Esophagus squamous epithelium (tissue), 5 donors: ENCODE results near the gene ITCH. TPM values are rescaled to one million over a fixed set of nuclear protein-coding genes. Genes with fewer than 3 reads are reported as not detected.

Experiments
- DNase-seq: peaks from one replicate; lab custom pipeline; 2025; lab: John Stamatoyannopoulos, UW
- H3K27ac ChIP-seq, 4 donors: fragments of 200-600 bp; sonication (generic); one replicate each; pipeline ENCODE4 v1.5.1; 2016 to 2019; ENCODE audit warnings: mild to moderate bottlenecking in 1 of 4
- H3K27me3 ChIP-seq, 4 donors: fragments of 200-600 bp; sonication (generic); 1 replicate in 3 of 4; 2 replicates in 1 of 4; pipeline versions ENCODE4 v1.5.1 to v1.6.0; 2017 to 2021; ENCODE audit warnings: antibody characterized with exemption in 1 of 4
- H3K36me3 ChIP-seq, 3 donors: fragments of 200-600 bp; sonication (generic); one replicate each; pipeline ENCODE4 v1.5.1; 2016 to 2019
- H3K4me1 ChIP-seq, 3 donors: fragments of 200-600 bp; sonication (generic); one replicate each; pipeline ENCODE4 v1.5.1; 2017 to 2019
- H3K4me3 ChIP-seq, 4 donors: fragments of 200-600 bp; sonication (generic); 1 replicate in 3 of 4; 2 replicates in 1 of 4; pipeline ENCODE4 v1.5.1; 2016 to 2019; ENCODE audit warnings: mild to moderate bottlenecking in 2 of 4, moderate library complexity in 1 of 4
- H3K9me3 ChIP-seq, 3 donors: fragments of 200-600 bp; sonication (generic); one replicate each; pipeline ENCODE4 v1.5.1; 2016 to 2019
- CTCF ChIP-seq, 6 experiments: fragments of 450-650 bp in 4 of 6; fragments of 200-600 bp in 2 of 6; sonication (generic) in 2 of 6; IDR thresholded peaks; one replicate each; pipeline ENCODE4 v1.5.1; 2016 to 2019; ENCODE audit warnings: antibody characterized with exemption in 6 of 6, mild to moderate bottlenecking in 4 of 6, moderate library complexity in 4 of 6
- POLR2A ChIP-seq, 4 donors: fragments of 450-650 bp; IDR thresholded peaks; one replicate each; pipeline ENCODE4 v1.6.1; 2017; ENCODE audit warnings: antibody characterized with exemption in 4 of 4, mild to moderate bottlenecking in 4 of 4, moderate library complexity in 3 of 4
- WGBS, 2 donors: methylation state at CpG; one replicate each; pipeline ENCODE4 v1.1.5; 2018; 5-methylcytosine and 5-hydroxymethylcytosine counted together
- intact Hi-C: fragments of 100-400 bp; cut with DNase I; formaldehyde crosslinking; loops from one replicate; pipeline ENCODE4 v1.15.0; 2022
- total RNA-seq, 4 donors: library from RNA; depleted of rRNA; stranded (reverse); fragments of >200 nt; gene quantifications; one replicate each; pipeline ENCODE4 v1.1.0, GENCODE V29; 2016
- donor health status: DM: yes; HTN: yes; CAD: no.

Gene ITCH
- total RNA-seq, 4 donors from 2014 or later: 45.9 to 67.9 (median 54.5) TPM

DNA sequence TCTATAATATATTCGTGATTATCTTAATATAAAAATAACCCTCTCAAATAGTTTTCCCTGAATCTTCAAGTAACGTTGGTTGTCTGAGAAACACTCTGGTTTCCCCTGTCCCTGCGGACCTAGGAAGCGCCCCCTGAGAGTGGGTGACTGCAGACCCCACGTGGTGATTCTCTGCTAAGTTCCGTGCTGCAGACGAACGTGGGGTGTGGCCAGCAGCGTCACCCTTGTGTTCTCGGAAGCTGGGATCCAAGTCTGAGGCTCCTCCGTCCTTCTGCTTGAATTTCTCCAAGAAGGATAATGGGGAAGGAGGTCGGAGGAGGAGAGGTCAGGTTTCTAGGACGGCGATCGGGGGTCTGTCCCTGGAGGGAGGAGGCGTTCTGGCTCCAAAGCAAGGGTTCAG, 178.8 kb downstream of the ITCH start:
- Histone ChIP-seq H3K4me3 (no peak overlapping the region), H3K36me3 (peaks cover 0 to 59% (median 24%) of the 10 kb centered on the region in 3 donors), H3K27ac (no peak overlapping the region), H3K4me1 (peaks cover 0 to 11% (median 7%) of the 10 kb centered on the region in 3 donors), H3K9me3 (no peaks in the 10 kb centered on the region), H3K27me3 (no peaks in the 10 kb centered on the region)
- TF ChIP-seq CTCF (IDR thresholded peaks at IDR 0.05) (no peak), POLR2A (IDR thresholded peaks at IDR 0.05) (no peak)
- DNase-seq: no peak
- intact Hi-C loops: no loop called here
- 71 to 74% methylated on average over 10 to 16 of the region's 16 CpGs for WGBS, 2 donors

- Histone ChIP-seq H3K4me1 (peaks cover 0 to 13% (median 7%) of the 10 kb centered on the region in 3 donors), H3K36me3 (peaks cover 0 to 53% (median 20%) of the 10 kb centered on the region in 3 donors), H3K4me3 (no peak overlapping the region), H3K27ac (no peak overlapping the region), H3K27me3 (no peaks in the 10 kb centered on the region), H3K9me3 (no peaks in the 10 kb centered on the region)
- 84 to 89% methylated on average over 3 to 5 of the region's 6 CpGs for WGBS, 2 donors
- intact Hi-C loops: no loop called here
- TF ChIP-seq POLR2A (IDR thresholded peaks at IDR 0.05) (no peak), CTCF (IDR thresholded peaks at IDR 0.05) (no peak)
- DNase-seq: no peak
Measured at GRCh38 chr20:34542439-34542838, 179.4 kb downstream of the ITCH start.

DNA sequence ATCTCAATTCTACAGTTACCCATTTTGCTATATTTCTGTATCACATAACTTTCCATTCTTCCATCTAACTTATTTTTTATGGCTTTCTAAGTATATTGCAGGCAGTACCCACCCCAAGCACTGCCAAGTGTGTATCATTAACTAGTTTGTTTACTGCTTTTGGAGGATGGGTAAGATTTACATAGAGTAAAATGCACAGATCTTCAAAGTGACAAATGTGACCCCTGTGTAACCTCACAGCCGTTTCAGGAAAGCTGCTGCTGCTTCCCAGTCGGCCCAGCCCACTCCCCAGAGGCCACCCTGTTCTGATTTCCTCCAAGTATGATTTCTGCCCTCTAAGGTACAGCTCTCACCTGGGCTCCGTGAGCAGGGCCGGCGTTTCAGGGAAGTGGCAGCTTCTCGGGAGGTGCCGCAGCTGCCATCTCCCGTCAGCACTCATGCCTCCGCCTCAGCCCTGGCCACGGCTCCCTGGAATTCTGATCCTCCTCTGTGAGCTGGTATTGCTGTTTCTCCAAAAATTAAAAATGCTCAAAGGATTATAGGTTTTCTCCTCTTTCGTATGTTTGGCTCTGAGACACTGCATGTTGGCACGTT, 180.5 kb downstream of the ITCH start:
- intact Hi-C loops: no loop called here
- H3K36me3 ChIP-seq: peaks cover 0 to 44% (median 20%) of the 10 kb centered on the region in 3 donors
- no peak for DNase-seq
- peaks cover 0 to 13% (median 7%) of the 10 kb centered on the region in 3 donors for H3K4me1 ChIP-seq
- H3K9me3 ChIP-seq: no peaks in the 10 kb centered on the region
- TF ChIP-seq POLR2A (IDR thresholded peaks at IDR 0.05): no peak
- TF ChIP-seq CTCF (IDR thresholded peaks at IDR 0.05): no peak
- WGBS, 2 donors: 72 to 74% methylated on average over 6 to 11 of the region's 12 CpGs
- H3K27ac ChIP-seq: no peak overlapping the region
- H3K4me3 ChIP-seq: no peak overlapping the region
- no peaks in the 10 kb centered on the region for H3K27me3 ChIP-seq

- Histone ChIP-seq H3K36me3 (peaks cover 0 to 37% (median 20%) of the 10 kb centered on the region in 3 donors), H3K27me3 (no peaks in the 10 kb centered on the region), H3K9me3 (no peaks in the 10 kb centered on the region), H3K27ac (no peak overlapping the region), H3K4me1 (peaks cover 0 to 18% (median 7%) of the 10 kb centered on the region in 3 donors), H3K4me3 (peak overlapping the region in 1 of 4 donors; percentile 23)
- TF ChIP-seq CTCF (IDR thresholded peaks at IDR 0.05) (no peak), POLR2A (IDR thresholded peaks at IDR 0.05) (no peak)
- DNase-seq: no peak
- intact Hi-C loops: no loop called here
- 30 to 38% methylated on average over 15 to 18 of the region's 19 CpGs for WGBS, 2 donors
Measured at GRCh38 chr20:34544109-34544796, 181.2 kb downstream of the ITCH start.

DNA sequence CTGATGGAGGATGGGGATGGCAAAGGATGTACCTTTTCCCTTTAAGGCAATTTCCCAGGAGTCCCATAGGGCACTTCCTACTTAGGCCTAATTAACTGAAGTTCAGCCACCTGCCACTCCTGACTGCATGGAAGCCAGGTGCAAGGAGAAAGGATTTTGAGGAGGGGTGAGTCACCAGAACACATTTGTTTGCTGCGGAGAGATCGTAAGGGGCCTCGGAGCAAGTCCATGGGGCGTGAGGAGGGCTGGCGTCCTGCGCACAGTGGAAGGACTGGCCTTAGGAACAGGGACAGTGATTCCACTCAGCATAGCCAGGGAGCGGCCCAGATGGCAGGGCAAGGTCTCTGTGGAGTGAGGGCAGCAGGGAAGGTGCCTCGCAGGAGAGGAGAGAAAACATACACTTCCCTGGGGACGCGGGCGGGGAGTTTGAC, 183.7 kb downstream of the ITCH start:
- Histone ChIP-seq H3K27me3 (no peaks in the 10 kb centered on the region), H3K9me3 (no peaks in the 10 kb centered on the region), H3K4me3 (no peak overlapping the region), H3K4me1 (peaks cover 0 to 28% (median 7%) of the 10 kb centered on the region in 3 donors), H3K27ac (no peak overlapping the region), H3K36me3 (peaks cover 0 to 12% (median 5%) of the 10 kb centered on the region in 3 donors)
- 72 to 92% methylated on average over 11 of the region's 11 CpGs for WGBS, 2 donors
- DNase-seq: no peak
- TF ChIP-seq POLR2A (IDR thresholded peaks at IDR 0.05) (no peak), CTCF (IDR thresholded peaks at IDR 0.05) (no peak)
- intact Hi-C loops: no loop called here
